Stimulated activated CD4-positive, alpha-beta T cell treated with anti-CD3 and anti-CD28 coated beads, TNF-alpha, amount 100 ng/mL, for 24 hours (primary cell): ENCODE data around the gene CLSTN3.
"Not testable (repeated sequence)": the region's sequence is repeated elsewhere in the genome, so short reads cannot be mapped to it uniquely, and the experiment has no call there.

Experiments
- DNase-seq, 3 experiments: peaks; one replicate each; pipeline ENCODE4 v3.0.0-alpha.2; 2020; ENCODE audit warnings: low read depth in 3 of 3

The CLSTN3 gene

DNA sequence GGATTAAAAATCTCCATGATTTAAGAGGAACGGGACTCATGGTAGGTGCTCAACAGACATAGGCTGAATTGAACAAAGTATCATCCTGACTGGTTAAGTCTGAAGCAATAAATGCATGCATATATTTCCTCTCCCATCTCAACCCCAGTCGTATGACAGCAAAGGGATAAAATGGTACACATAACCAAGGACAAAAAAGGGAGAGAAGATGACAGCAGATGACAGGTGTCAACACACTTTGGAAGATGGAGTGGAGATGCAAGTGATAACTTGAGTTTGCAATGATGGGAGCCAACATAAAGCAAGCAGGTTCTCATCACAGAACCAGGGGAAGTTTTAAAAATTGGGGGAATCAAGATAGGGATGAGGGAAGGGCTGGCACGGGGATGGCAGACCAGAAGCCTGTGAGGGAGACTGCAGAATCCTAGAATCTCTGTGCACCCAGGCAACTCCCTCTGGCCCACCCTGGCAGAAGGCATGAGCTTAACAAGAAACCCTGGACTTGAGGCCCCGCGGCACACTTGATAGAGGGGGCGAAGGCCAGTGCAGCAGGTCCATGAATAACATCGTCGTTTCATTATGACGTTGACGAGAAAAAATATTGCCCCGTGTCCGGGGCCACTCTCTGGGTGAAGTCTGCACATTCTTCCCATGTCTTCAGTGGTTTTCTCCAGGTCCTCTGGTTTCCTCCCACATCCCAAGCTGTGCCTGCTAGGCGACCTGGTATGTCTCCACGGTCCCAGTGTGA is 26.2 kb upstream of the CLSTN3 start:
- no peak for DNase-seq

DNA sequence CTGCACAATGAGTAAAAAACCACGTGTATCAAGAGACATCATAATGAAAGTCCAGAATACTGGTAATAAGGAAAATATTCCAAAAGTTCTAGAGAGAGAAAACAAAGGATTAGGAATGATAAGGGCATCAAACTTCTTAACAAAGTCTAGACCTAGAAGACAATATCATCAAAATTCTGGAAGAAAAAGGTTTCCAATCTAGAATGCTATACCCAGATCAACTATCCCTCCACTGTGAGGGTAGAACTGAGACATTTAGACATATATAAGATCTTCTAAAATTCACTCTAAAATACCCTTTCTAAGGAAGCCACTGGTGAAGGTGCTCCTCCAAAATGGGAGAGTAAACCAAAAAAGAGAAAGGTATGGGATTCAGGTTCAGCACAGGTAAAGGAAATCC is 24.1 kb upstream of the CLSTN3 start:
- DNase-seq: no peak

DNA sequence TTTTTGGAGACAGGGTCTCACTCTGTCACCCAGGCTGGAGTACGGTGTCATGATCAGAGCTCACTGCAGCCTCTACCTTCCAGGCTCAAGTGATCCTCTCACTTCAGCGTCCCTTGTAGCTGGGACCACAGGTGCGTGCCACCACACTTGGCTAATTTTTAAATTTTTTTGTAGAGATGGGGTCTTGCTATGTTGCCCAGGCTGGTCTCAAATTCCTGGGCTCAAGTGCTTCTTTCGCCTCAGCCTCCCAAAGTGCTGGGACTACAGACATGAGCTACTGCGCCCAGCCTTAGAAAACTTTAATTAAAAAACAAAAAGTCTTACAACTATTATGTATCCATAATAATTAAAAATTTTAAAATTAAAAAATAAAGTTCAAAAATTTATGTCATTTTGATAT is 23.0 kb upstream of the CLSTN3 start:
- not testable (repeated sequence) for DNase-seq

DNA sequence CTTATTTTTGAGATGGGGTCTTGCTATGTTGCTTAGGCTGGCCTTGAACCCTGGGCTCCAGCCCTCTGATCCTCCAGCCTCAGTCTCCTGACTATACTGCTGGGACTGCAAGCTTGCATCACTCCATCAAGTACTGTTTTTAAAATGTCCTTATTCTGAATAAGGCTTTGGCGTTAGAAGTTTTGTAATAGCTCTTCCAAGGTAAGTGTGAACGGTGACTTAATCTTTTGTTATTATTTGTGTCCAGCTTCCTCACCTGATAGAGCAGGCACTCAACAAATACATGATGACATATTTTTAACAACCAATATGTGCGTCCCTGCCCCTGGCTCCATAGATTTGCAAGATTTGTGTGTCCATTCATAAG is 22.6 kb upstream of the CLSTN3 start:
- no peak for DNase-seq

DNA sequence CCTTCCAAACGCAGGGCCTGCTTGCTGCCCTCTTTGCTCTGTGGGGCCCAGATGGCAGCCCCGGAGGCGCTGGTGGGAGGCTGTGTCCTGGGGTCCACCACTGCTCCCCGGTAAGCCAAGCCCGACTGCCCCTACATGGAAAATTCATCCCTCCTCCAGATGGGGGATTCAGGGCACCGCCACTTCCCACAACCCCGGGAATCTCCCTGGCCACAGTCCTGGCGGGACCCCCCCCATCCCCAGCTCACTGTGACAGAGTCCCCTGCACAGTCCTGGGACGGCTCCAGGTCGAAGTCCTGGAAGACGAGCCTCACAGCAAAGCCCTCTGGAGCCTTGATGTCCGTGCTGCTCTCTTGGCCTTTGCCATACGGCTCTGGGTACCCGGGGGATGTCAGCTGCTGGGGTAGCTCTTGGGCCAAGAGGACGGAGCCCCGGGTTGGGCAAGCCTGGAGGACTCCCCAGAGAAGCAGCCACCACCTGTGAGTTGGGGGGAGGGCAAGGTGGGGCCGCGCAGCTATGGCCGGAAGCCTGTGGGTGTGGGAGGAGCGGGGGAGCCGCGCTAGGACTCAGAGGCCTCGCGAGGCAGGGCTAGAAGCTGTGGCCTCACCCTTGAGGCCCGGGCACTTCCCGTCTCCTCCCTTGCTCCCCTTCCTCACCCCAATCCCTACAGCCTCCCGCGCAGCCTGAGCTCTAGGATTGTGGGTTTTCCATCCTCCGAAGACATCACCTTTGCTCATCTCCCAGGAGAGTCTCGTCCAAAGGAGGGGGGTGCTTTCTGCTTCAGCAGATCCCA is 22.0 kb upstream of the CLSTN3 start:
- peak in 2 of 3 experiments; percentile 46 to 80 for DNase-seq

DNA sequence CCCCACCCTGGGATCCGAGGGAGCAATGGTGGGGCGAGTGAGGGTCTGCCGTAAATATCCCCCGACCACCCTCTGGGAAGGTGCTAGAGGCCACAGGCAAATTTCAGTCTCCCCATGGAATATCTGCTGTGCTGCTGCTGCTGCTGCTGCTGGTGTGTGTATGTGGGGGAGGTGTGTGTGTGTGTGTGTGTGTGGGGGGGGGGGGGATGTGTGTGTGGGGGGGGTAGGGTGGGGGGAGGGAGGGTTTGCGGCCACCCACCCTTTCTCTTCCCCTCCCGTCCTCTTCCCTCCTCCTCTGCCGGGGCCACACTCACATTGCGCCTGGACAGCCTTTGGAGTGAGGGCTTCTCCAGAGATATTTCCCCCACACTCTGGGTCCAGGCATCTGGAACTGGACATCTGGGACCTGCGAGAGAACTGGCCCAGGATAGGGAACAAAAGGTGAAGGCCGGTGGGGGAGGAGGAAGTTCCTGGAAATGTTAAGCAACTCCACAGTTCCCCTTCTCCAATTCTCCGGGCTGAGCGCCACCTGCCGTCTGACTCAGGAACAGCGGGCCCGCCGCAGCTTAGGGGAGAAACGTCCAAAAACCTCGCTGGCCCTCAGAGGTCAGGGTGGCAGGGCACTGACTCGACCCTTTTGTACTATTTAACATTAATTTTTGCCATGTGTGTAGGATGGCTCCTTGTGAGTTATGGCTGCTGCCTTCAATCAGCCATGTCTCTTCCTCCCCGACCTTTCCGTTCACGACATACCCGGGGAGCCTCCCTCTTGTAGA is 21.2 kb upstream of the CLSTN3 start, which contains the start of gene C1RL:
Gene C1RL, minus strand, starts transcription at position 419 of the 776 bp plus-strand sequence. Its CDS starts 34 bp downstream, at position 385.
- DNase-seq: peak; percentile 65 to 84 (median 76)

DNA sequence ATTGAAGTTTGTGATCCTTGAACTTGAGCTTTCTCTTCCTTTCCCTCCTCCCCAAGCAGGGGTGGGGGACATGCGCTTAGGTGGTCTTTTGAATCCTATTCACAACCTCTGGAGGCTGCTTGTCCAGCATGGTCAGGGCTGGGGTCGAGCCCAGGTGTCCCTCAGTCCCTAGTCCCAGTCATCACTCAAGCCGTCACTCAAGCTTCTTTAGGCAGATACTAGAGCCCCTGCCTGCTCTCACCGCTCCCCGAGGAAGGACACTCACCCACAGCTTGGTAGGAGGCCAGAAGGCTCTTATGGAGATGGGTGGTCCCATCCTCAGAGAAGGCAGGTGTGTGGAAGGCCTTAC is 20.6 kb upstream of the CLSTN3 start:
- DNase-seq: no peak

DNA sequence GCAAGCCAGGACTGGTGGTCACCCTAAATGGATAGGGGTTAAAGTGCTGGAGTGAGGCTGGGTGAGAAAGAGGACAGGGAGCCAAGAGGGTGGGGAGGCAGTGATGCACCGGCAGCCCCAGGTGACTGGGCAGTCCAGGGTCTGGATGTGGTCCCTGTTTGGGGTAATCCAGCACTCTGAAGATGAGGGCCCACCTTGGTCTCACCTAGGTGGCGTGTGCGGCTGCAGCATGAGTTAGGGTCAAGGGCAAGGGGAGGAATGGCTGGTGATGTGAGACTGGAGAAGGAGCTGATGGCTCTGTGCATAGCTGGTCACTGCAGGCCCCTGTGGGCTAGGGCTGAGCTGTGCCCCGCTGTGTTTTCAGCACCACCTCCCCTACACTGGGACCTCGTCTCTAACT is 19.5 kb upstream of the CLSTN3 start:
- no peak for DNase-seq

DNA sequence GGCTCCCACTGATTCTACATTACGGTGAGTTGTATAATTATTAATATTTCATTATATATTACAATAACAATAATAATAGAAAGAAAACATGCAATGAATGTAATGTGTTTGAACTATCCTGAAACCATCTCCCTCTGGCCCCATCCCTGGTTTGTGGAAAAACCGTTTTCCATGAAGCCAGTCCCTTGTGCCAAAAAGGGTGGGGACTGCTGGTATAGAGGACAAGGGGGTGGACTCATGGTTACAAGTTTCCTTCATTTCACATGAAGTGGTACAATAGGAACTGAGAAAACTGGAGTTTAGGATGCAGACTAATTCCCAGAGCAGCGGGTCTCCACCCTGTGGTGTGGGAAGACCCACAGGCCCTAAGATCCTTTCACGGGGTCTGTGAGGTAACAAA is 18.1 kb upstream of the CLSTN3 start:
- no peak for DNase-seq

DNA sequence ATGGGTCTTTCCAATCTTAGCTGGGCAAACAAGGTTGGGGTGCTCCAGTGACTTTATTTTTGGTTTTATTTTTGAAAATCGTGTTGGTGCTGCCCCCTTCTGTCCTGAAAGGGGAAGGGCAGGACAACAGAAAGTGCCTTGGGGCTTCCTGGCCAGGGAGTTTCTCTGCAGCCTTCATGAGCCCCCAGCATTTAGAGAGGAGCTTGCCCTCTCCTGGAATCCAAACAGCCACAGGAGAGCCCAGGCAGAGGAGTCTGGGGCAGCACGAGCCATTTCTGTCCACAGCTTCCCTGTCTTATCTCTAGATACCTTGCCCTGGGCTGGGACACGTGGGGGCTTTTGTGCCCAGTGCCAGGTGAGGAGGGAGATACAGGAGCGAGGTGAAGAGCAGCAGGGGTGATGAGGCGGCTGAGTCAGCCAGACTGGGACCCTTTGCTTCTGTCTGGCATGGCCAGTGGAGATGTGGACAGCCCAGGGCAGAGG is 16.7 kb upstream of the CLSTN3 start:
- peak in 2 of 3 experiments; percentile 11 to 14 for DNase-seq

DNA sequence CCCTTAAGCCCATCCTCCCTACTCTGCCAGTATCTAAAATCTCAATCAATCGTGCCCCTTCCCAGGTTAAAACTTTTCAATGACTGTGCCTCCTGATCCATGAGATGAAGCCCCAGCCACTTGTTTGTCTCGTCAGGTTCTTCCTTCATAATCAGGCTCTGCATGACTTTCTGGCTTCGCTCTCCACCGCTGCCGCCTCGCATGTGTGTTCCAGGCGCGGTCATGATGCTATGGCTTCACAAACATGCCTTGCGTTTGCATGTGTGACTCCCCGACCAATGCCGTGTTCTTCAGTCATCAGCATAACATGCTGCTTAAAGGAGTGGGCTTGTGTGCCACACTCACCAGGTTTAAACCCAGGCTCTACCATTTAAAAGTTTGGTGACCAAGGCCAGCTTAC is 16.2 kb upstream of the CLSTN3 start:
- no peak for DNase-seq

DNA sequence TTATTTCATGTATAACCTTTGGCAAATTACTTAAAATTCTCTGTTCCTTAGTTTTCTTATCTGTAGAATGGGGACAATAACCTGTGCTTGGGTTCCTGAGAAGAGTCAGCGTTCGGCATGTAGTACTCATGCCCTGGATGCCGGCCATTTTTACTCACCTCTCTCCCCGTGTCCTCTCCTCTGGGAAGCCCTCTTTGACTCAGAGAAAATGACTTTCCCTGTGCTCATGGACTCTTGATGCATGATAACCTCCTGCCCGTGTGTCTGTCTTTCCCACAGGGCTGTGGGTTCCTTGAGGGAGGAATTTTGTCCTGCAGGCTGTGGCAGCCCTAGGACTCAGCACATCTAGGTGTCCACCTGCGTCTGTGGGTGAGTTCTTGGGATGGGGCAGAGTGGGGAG is 15.3 kb upstream of the CLSTN3 start:
- no peak for DNase-seq

DNA sequence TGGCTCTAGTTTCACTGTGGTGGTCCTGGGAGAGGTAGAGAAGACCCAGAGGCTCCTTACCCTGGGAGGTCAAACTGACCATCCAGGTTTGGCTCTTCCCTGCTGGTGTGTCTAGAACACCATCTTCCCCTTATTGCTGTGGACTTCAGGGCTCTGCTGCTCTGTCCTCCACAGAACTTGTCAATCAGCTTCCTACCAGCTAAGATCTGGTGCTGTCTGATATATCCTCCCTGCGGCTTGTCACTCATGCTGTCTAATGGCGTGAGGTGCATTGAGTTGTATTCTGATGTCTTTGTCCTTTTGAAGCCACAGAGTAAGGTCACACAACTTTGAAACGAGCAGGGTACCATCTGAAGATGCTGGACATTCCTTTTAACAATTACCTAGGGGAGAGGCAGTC is 14.0 kb upstream of the CLSTN3 start:
- no peak for DNase-seq

DNA sequence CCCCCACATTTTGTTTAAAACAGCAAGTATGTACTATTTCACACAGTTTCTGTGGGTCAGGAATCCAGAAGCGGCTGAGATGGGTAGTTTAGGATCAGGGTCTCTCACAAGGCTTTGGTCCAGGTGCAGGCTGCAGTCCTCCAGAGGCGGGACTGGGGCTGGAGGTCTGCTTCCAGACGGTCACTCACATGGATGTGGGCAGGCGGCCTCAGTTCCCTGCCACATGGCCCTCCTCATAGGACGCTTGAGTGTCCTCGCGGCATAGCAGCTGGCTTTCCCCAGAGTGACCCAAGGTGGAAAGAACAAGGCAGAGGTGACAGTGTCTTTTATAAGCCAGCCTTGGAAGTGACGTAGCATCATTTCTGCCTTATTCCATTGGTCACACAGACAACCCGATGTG is 13.3 kb upstream of the CLSTN3 start:
- DNase-seq: no peak

DNA sequence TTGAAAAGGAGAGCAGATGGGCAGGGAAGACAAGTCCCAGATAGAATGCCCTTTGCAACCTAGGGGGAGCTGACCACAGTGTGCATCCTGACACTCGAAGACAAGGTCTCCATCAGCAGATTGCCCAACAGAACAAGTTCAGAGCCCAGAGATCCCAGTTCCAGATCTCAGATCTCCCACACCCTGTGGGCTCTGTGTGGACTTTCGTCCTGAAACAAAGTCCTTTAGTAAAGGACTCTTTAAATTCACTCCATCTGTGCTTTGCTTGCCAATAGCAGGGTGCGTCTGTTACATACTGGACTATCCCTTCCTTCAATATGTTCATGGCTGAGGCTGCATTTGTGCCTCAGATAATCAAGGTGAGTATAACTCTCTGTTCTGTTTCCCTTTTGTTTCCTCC is 12.5 kb upstream of the CLSTN3 start:
- DNase-seq: no peak

DNA sequence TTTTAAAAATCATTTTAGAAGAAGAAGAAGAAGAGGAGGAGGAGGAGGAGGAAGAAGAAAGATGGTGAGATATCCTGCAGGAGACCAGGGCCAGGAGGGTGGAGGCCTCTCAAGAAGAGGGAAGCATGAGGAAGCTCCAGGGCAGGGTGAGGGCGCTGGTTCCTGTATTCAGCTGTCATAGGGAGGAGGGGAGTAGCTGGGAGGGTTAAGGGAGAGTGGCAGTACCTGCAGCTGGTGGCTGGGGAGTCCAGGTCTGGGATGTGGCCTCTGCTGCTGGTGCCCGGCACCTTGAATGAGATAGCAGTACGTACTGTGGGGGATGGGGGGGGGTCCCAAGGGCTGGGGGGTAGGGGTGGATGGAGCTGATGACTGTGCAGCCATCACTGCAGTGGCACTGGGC is 11.3 kb upstream of the CLSTN3 start:
- no peak for DNase-seq

DNA sequence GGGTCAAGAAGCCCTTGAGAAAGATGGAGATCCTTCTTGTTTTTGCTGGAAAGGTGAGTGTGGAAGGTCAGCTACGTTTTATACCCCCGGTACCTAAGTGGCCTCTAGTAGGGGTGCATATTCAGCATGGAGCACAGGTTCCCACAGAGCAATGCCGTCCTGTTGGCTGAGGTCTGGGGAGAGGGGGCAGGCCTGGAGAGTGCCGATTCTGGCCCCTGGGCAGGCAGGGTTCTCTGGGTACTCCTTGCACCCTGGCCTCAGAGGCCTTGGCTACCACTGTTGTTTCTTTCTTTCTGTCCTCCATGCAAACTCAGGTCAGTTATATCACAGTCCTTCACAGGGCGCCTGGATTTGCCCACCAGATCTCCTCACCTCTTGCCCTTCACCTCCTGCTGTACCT is 10.0 kb upstream of the CLSTN3 start:
- DNase-seq: no peak

DNA sequence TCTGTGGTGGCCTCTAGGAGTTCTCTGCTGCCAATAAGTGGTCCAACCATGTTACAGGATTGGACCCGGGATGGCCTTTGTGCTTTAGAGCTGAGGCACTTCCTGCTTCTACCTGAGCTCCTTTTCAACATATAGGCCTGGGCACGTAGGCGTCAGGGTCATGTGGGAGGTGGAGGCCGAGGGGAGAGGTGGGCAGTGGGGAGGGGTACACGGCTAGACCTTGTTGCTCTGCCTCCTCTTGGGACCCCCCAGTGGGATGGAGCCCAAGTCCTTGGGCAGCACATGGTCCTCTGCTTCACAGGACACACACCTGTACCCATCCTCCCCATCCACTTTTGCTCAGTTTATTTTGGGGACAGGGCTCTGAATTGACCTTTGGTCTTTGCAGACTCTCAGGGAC is 8.8 kb upstream of the CLSTN3 start:
- DNase-seq: no peak

DNA sequence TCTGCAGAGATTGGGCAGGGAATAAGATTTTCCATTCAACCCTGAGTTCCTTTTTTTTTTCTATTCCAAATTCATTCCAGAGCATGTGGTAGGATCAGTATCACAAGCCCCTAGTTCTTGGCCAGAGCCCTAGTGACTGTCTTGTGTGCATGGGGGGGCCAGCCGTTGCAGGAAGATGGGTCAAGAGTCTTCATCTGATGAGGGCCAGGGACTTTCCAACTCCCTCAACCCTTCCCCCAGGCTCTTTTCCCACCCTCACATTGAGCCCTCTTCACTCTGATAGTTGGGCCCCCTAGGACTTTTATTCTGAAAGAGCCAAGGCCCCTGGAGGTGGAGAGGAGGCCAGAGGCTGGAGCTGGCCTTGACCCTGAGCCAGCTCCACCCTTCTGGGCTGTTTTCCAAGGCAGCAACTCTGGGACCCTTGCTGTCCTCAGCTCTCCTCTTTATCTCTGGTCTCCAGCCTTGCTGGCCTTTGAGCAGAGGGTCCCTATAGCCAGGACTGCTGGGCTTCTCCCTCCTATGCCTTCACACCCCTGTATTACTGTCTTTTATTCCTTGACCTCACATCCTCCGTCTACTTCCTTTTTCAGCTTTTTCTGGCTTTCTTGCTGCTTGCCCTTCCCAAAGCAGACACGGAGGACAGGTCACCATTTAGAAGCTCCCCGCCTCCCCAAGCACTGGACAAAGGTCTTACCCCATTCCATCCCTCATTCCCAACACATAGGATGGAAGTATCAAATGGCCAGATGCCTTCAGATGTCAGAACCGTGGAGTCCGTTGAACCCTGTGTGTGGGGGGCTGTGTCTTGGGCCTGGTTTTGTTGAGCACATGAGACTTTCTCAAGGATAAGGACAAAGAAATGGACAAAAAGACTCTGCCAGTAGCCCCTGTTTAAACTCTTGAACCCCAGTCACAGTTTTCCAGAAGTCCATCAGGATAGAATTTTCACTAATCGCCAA is 7.1 kb upstream of the CLSTN3 start:
- no peak for DNase-seq

DNA sequence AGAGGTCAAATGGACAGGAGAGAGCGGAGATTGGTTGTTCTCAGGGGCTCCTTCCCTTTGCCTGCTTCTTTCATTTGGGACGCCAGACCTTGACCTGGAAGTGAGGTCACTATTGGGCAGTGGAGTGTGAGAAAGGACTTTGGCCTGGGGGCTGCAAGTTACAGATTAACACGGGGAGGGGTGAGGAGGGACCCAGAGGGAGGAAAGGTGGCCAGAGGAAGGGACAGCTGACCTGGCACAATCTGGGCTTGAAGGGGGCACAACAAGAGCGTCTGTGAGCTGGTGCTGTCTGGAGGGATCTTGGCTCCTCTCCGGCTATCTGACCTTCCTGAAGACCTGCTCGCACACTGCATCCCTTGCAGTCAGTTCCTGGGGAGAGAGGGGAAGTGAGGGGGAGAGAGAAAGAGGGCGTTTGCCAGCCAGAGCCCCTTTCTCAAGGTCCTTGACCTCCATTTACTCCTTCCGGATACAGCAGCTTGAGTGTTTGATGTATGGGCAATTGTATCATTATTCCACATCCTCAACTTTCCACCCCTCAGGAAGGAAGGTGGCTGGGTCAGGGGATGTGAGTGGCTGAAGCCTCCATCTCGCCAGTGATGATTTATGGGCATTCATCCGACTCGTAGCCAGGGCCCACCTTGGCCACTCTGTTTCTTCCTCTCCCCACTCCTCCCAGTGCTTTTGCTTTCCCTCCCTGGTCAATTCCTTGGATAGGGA is 6.2 kb upstream of the CLSTN3 start:
- DNase-seq: no peak
